ENCODE results near the gene PPP5C.
"Not testable (repeated sequence)": the region's sequence is repeated elsewhere in the genome, so short reads cannot be mapped to it uniquely, and the experiment has no call there.

DNA sequence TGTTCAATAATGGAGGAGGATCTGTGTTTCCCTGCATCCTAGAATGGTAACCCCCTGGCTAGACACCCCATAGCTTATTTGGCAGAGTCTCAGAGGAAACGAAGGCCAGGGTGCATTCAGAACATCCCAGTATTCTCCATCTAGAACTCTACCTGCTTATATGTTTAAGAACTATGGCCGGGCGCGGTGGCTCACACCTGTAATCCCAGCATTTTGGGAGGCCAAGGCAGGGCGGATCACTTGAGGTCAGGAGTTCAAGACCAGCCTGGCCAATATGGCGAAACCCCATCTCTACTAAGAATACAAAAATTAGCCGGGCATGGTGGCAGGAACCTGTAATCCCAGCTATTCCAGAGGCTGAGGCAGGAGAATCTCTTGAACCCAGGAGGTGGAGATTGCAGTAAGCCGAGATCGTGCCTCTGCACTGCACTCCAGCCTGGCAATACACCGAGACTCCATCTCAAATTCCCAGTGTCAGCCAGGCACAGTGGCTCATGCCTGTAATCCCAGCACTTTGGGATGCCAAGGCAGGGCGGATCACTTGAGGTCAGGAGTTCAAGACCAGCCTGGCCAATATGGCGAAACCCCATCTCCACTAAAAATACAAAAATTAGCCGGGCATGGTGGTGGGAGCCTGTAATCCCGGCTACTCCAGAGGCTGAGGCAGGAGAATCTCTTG lies 51.1 kb downstream of the PPP5C start:
- not testable (repeated sequence) for TF ChIP-seq GABPA (IDR thresholded peaks at IDR 0.05 in 1 of 2, conservative IDR thresholded peaks at IDR 0.05 in 1 of 2); HNF4A (conservative IDR thresholded peaks at IDR 0.05); TAF1 (conservative IDR thresholded peaks at IDR 0.05); JUND (IDR thresholded peaks at IDR 0.05); YY1 (IDR thresholded peaks at IDR 0.05)
- TF ChIP-seq, protein P1, sequence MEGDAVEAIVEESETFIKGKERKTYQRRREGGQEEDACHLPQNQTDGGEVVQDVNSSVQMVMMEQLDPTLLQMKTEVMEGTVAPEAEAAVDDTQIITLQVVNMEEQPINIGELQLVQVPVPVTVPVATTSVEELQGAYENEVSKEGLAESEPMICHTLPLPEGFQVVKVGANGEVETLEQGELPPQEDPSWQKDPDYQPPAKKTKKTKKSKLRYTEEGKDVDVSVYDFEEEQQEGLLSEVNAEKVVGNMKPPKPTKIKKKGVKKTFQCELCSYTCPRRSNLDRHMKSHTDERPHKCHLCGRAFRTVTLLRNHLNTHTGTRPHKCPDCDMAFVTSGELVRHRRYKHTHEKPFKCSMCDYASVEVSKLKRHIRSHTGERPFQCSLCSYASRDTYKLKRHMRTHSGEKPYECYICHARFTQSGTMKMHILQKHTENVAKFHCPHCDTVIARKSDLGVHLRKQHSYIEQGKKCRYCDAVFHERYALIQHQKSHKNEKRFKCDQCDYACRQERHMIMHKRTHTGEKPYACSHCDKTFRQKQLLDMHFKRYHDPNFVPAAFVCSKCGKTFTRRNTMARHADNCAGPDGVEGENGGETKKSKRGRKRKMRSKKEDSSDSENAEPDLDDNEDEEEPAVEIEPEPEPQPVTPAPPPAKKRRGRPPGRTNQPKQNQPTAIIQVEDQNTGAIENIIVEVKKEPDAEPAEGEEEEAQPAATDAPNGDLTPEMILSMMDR (IDR thresholded peaks at IDR 0.05; ENCODE audit: low read depth, low read length, missing input control) = not testable (repeated sequence)
- TF ChIP-seq, protein P2, sequence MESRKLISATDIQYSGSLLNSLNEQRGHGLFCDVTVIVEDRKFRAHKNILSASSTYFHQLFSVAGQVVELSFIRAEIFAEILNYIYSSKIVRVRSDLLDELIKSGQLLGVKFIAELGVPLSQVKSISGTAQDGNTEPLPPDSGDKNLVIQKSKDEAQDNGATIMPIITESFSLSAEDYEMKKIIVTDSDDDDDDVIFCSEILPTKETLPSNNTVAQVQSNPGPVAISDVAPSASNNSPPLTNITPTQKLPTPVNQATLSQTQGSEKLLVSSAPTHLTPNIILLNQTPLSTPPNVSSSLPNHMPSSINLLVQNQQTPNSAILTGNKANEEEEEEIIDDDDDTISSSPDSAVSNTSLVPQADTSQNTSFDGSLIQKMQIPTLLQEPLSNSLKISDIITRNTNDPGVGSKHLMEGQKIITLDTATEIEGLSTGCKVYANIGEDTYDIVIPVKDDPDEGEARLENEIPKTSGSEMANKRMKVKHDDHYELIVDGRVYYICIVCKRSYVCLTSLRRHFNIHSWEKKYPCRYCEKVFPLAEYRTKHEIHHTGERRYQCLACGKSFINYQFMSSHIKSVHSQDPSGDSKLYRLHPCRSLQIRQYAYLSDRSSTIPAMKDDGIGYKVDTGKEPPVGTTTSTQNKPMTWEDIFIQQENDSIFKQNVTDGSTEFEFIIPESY (IDR thresholded peaks at IDR 0.05) = not testable (repeated sequence)
- TF ChIP-seq, protein P3, sequence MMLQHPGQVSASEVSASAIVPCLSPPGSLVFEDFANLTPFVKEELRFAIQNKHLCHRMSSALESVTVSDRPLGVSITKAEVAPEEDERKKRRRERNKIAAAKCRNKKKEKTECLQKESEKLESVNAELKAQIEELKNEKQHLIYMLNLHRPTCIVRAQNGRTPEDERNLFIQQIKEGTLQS (IDR thresholded peaks at IDR 0.05) = not testable (repeated sequence)
- TF ChIP-seq, protein P4, sequence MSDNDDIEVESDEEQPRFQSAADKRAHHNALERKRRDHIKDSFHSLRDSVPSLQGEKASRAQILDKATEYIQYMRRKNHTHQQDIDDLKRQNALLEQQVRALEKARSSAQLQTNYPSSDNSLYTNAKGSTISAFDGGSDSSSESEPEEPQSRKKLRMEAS (IDR thresholded peaks at IDR 0.05) = not testable (repeated sequence)
- TF ChIP-seq, protein P5, sequence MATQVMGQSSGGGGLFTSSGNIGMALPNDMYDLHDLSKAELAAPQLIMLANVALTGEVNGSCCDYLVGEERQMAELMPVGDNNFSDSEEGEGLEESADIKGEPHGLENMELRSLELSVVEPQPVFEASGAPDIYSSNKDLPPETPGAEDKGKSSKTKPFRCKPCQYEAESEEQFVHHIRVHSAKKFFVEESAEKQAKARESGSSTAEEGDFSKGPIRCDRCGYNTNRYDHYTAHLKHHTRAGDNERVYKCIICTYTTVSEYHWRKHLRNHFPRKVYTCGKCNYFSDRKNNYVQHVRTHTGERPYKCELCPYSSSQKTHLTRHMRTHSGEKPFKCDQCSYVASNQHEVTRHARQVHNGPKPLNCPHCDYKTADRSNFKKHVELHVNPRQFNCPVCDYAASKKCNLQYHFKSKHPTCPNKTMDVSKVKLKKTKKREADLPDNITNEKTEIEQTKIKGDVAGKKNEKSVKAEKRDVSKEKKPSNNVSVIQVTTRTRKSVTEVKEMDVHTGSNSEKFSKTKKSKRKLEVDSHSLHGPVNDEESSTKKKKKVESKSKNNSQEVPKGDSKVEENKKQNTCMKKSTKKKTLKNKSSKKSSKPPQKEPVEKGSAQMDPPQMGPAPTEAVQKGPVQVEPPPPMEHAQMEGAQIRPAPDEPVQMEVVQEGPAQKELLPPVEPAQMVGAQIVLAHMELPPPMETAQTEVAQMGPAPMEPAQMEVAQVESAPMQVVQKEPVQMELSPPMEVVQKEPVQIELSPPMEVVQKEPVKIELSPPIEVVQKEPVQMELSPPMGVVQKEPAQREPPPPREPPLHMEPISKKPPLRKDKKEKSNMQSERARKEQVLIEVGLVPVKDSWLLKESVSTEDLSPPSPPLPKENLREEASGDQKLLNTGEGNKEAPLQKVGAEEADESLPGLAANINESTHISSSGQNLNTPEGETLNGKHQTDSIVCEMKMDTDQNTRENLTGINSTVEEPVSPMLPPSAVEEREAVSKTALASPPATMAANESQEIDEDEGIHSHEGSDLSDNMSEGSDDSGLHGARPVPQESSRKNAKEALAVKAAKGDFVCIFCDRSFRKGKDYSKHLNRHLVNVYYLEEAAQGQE (IDR thresholded peaks at IDR 0.05) = not testable (repeated sequence)

Data from liver (tissue), 3 donors.